WTC11 (cell line): ENCODE data around the gene RIPOR3.

Source experiments
- CBFB ChIP-seq: sonication (generic); formaldehyde crosslinking; IDR thresholded peaks from 2 replicates; pipeline ENCODE4 v1.8.1; 2022; ENCODE audit warnings: mild to moderate bottlenecking, low read depth, missing genetic modification reagents
- CREM ChIP-seq: sonication (generic); formaldehyde crosslinking; IDR thresholded peaks from 2 replicates; pipeline ENCODE4 v1.8.1; 2022; ENCODE audit warnings: mild to moderate bottlenecking, missing genetic modification reagents, moderate library complexity
- CTCF ChIP-seq: fragments of 200-600 bp; IDR thresholded peaks from 2 replicates; pipeline ENCODE4 v1.8.0; 2022; ENCODE audit warnings: antibody characterized with exemption
- FOXP1 ChIP-seq: sonication (generic); formaldehyde crosslinking; IDR thresholded peaks from 2 replicates; pipeline ENCODE4 v1.8.0; 2022; ENCODE audit warnings: missing genetic modification reagents, mild to moderate bottlenecking, moderate library complexity, borderline replicate concordance
- USF1 ChIP-seq: sonication (generic); formaldehyde crosslinking; IDR thresholded peaks from 2 replicates; pipeline ENCODE4 v1.8.0; 2022; ENCODE audit warnings: mild to moderate bottlenecking, missing genetic modification reagents

GRCh38 chr20:50574586-50574985 is 116.8 kb downstream of the RIPOR3 start:
- TF ChIP-seq CREM (CRISPR knock-in tag) (no peak), FOXP1 (CRISPR knock-in tag) (no peak), CBFB (CRISPR knock-in tag) (no peak), CTCF (no peak), USF1 (CRISPR knock-in tag) (no peak)
